DND-41 (cell line): ENCODE results near the gene ENPP1.

Experiments
- EZH2 ChIP-seq: IDR thresholded peaks from 3 replicates; pipeline ENCODE4 v1.6.1; 2012; ENCODE audit warnings: borderline replicate concordance, low read depth, mild to moderate bottlenecking, moderate library complexity, low read length, inconsistent platforms; ENCODE audit not compliant: severe bottlenecking
- TF ChIP-seq, protein P1 (sequence below): IDR thresholded peaks from 2 replicates; pipeline ENCODE4 v1.5.1; 2012; ENCODE audit warnings: borderline replicate concordance, low read length, moderate library complexity, mild to moderate bottlenecking; ENCODE audit not compliant: poor library complexity, severe bottlenecking; ENCODE audit errors: extremely low read depth

DNA sequence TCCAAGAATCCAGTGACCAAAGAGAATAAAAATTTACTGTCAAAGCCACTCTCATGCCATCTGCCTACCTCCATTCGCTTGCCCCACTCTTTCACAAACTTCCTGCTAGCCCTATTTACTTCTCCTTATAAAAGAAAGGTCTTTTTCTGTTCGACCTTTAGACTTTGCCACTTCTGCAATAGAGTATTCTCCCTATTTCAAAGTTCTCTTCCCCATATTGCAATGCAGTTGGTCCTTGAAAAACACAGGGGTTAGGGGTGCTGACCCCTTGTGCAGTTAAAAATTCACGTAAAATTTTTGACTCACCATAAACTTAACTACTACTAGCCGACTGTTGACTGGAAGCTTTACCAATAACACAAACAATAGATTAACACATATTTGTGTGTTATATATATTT lies 128.3 kb downstream of the ENPP1 start:
- TF ChIP-seq, protein P1, sequence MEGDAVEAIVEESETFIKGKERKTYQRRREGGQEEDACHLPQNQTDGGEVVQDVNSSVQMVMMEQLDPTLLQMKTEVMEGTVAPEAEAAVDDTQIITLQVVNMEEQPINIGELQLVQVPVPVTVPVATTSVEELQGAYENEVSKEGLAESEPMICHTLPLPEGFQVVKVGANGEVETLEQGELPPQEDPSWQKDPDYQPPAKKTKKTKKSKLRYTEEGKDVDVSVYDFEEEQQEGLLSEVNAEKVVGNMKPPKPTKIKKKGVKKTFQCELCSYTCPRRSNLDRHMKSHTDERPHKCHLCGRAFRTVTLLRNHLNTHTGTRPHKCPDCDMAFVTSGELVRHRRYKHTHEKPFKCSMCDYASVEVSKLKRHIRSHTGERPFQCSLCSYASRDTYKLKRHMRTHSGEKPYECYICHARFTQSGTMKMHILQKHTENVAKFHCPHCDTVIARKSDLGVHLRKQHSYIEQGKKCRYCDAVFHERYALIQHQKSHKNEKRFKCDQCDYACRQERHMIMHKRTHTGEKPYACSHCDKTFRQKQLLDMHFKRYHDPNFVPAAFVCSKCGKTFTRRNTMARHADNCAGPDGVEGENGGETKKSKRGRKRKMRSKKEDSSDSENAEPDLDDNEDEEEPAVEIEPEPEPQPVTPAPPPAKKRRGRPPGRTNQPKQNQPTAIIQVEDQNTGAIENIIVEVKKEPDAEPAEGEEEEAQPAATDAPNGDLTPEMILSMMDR = no peak
- no peak for TF ChIP-seq EZH2
